GM13977 (cell line): ENCODE results near the gene SF3A1.

Experiments used
- DNase-seq: peaks from one replicate; pipeline ENCODE4 v3.0.0; 2012; ENCODE audit warnings: low spot score
- CTCF ChIP-seq: IDR thresholded peaks from 2 replicates; pipeline ENCODE4 v1.5.1; 2012; ENCODE audit warnings: mild to moderate bottlenecking, control low read depth; ENCODE audit not compliant: insufficient read depth; ENCODE audit errors: extremely low read depth, missing control alignments
- in situ Hi-C: fragments of 300-500 bp; cut with MboI; formaldehyde crosslinking; loops from one replicate; pipeline ENCODE4 v1.12.0; 2022; ENCODE audit warnings: low sequenced_read_pairs, low pct_unique_long_range_greater_than_20kb, mixed read lengths, inconsistent platforms; ENCODE audit not compliant: unreplicated experiment

The SF3A1 gene

GRCh38 chr22:30318799-30319419, 37.8 kb downstream of the SF3A1 start:
- no peak for DNase-seq
- in situ Hi-C loops, result no loop called here
- TF ChIP-seq CTCF, result no peak

- TF ChIP-seq CTCF, result no peak
- in situ Hi-C loops, result no loop called here
- DNase-seq, result no peak
These were observed 38.9 kb downstream of the SF3A1 start for GRCh38 chr22:30317778-30318177.

- no peak for DNase-seq
- no peak for TF ChIP-seq CTCF
- in situ Hi-C loops, result no loop called here
These were observed 40.6 kb downstream of the SF3A1 start for GRCh38 chr22:30315962-30316576.

- in situ Hi-C loops, result no loop called here
- no peak for TF ChIP-seq CTCF
- DNase-seq, result no peak
These were observed 41.8 kb downstream of the SF3A1 start for GRCh38 chr22:30314915-30315314.

GRCh38 chr22:30313527-30314363, 42.9 kb downstream of the SF3A1 start:
- TF ChIP-seq CTCF, result no peak
- no peak for DNase-seq
- in situ Hi-C loops, result no loop called here

- no peak for DNase-seq
- no peak for TF ChIP-seq CTCF
- in situ Hi-C loops, result no loop called here
These were observed 44.6 kb downstream of the SF3A1 start for GRCh38 chr22:30312053-30312452.
